DOHH2 (cell line): ENCODE results near the gene CRYBA2.

Experiments used
- H3F3A ChIP-seq: fragments of 200-600 bp; sonication (generic), shearing (Covaris generic); 2 replicates; pipeline ENCODE4 v1.6.0; 2016; ENCODE audit warnings: antibody characterized with exemption, mild to moderate bottlenecking; ENCODE audit not compliant: control insufficient read depth, insufficient read depth
- H3K27ac ChIP-seq: fragments of 200-600 bp; sonication (generic); 2 replicates; pipeline ENCODE4 v1.5.1; 2014; ENCODE audit warnings: low read depth, mild to moderate bottlenecking, low read length, moderate library complexity
- H3K27me3 ChIP-seq: fragments of 200-600 bp; sonication (generic); 2 replicates; pipeline ENCODE4 v1.6.1; 2014; ENCODE audit warnings: mild to moderate bottlenecking, low read length, mixed read lengths; ENCODE audit not compliant: control insufficient read depth
- H3K36me3 ChIP-seq: fragments of 200-600 bp; sonication (generic); 2 replicates; pipeline ENCODE4 v1.6.1; 2014; ENCODE audit warnings: mild to moderate bottlenecking, low read length, moderate library complexity, mixed read lengths; ENCODE audit not compliant: control insufficient read depth
- H3K4me1 ChIP-seq: fragments of 200-600 bp; sonication (generic); 2 replicates; pipeline ENCODE4 v1.6.1; 2014; ENCODE audit warnings: mild to moderate bottlenecking, low read length, mixed read lengths; ENCODE audit not compliant: control insufficient read depth
- H3K4me2 ChIP-seq: fragments of 200-600 bp; sonication (generic); 2 replicates; pipeline ENCODE4 v1.6.0; 2014; ENCODE audit warnings: mild to moderate bottlenecking, low read length, moderate library complexity
- H3K4me3 ChIP-seq: fragments of 200-600 bp; sonication (generic); 2 replicates; pipeline ENCODE4 v1.5.1; 2014; ENCODE audit warnings: mild to moderate bottlenecking, low read length, mixed read lengths
- H3K79me2 ChIP-seq: fragments of 200-600 bp; sonication (generic); 2 replicates; pipeline ENCODE4 v1.6.1; 2014; ENCODE audit warnings: mild to moderate bottlenecking, low read length, mixed read lengths; ENCODE audit not compliant: control insufficient read depth
- H3K9me2 ChIP-seq: fragments of 200-600 bp; sonication (generic); replicated peaks from 2 replicates; pipeline ENCODE4 v1.6.1; 2014; ENCODE audit warnings: mild to moderate bottlenecking, low read length, mixed read lengths; ENCODE audit not compliant: control insufficient read depth
- H3K9me3 ChIP-seq: fragments of 200-600 bp; sonication (generic); 2 replicates; pipeline ENCODE4 v1.6.1; 2014; ENCODE audit warnings: antibody characterized with exemption, low read length, mixed read lengths; ENCODE audit not compliant: control insufficient read depth, insufficient read depth
- H4K20me1 ChIP-seq: fragments of 200-600 bp; sonication (generic); 2 replicates; pipeline ENCODE4 v1.6.0; 2014; ENCODE audit warnings: low read depth, mild to moderate bottlenecking, antibody characterized with exemption, low read length, moderate library complexity; ENCODE audit not compliant: control insufficient read depth, insufficient read depth
- EZH2phosphoT487 ChIP-seq: fragments of 200-600 bp; sonication (generic); IDR thresholded peaks from 2 replicates; pipeline ENCODE4 v1.6.1; 2017; ENCODE audit warnings: borderline replicate concordance, mild to moderate bottlenecking, antibody characterized with exemption, low read length, moderate library complexity, mixed read lengths
- TF ChIP-seq, protein P1 (sequence below): fragments of 200-600 bp; sonication (generic); IDR thresholded peaks from one replicate; pipeline ENCODE4 v1.5.1; 2014; ENCODE audit warnings: antibody characterized with exemption, mild to moderate bottlenecking, low read depth, low read length; ENCODE audit not compliant: poor library complexity, severe bottlenecking

CRYBA2 gene

DNA sequence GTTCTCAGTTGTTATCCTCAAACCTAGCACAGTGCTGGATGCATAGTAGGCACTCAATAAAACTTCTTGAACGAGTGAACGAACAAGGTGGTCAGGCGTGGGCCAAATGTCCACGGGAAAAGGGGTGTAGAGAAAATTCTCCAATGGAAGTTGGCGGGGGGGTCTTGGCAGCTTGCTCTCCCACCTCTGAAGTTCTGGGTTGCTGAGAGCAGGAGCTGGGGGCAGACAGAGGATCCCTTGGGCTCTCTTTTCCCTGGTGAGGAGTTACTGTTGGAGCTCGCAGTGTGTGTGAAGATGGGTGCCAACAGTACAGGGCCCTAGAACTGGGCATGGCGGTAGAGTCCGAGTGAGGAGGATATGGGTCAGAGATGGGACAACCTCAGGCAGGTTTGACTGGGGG is 2.3 kb upstream of the CRYBA2 start:
- H3K36me3 ChIP-seq: no peaks in the 10 kb centered on the region
- H3F3A ChIP-seq: no peaks in the 10 kb centered on the region
- H3K79me2 ChIP-seq: no peaks in the 10 kb centered on the region
- H3K27ac ChIP-seq: no peak overlapping the region
- no peak overlapping the region for H3K4me3 ChIP-seq
- peaks cover 86% of the 10 kb centered on the region for H3K27me3 ChIP-seq
- H3K4me2 ChIP-seq: 0 out of 2 replicates have a peak overlapping the region, but pooled peaks have one; percentile 56
- H3K9me2 ChIP-seq: no peaks in the 10 kb centered on the region
- TF ChIP-seq, protein P1, sequence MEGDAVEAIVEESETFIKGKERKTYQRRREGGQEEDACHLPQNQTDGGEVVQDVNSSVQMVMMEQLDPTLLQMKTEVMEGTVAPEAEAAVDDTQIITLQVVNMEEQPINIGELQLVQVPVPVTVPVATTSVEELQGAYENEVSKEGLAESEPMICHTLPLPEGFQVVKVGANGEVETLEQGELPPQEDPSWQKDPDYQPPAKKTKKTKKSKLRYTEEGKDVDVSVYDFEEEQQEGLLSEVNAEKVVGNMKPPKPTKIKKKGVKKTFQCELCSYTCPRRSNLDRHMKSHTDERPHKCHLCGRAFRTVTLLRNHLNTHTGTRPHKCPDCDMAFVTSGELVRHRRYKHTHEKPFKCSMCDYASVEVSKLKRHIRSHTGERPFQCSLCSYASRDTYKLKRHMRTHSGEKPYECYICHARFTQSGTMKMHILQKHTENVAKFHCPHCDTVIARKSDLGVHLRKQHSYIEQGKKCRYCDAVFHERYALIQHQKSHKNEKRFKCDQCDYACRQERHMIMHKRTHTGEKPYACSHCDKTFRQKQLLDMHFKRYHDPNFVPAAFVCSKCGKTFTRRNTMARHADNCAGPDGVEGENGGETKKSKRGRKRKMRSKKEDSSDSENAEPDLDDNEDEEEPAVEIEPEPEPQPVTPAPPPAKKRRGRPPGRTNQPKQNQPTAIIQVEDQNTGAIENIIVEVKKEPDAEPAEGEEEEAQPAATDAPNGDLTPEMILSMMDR: no peak
- no peak for TF ChIP-seq EZH2phosphoT487
- H3K4me1 ChIP-seq: peaks cover 8% of the 10 kb centered on the region; the same call in 1 of the 2 replicates
- H3K9me3 ChIP-seq: no peaks in the 10 kb centered on the region
- no peaks in the 10 kb centered on the region for H4K20me1 ChIP-seq

- no peaks in the 10 kb centered on the region for H3K9me2 ChIP-seq
- H3K27ac ChIP-seq: no peak overlapping the region
- H3K4me1 ChIP-seq: peaks cover 5% of the 10 kb centered on the region; the same call in 1 of the 2 replicates
- no peak overlapping the region for H3K4me2 ChIP-seq
- TF ChIP-seq EZH2phosphoT487: 0 out of 2 replicates have a peak, but pooled peaks have one; percentile 38
- TF ChIP-seq, protein P1: no peak
- no peaks in the 10 kb centered on the region for H3K36me3 ChIP-seq
- no peaks in the 10 kb centered on the region for H4K20me1 ChIP-seq
- no peaks in the 10 kb centered on the region for H3K79me2 ChIP-seq
- no peaks in the 10 kb centered on the region for H3K9me3 ChIP-seq
- H3K4me3 ChIP-seq: no peak overlapping the region
- H3K27me3 ChIP-seq: peaks cover 83% of the 10 kb centered on the region
- no peaks in the 10 kb centered on the region for H3F3A ChIP-seq
These were observed 398 bp downstream of the CRYBA2 start for GRCh38 chr2:218992703-218993344.

DNA sequence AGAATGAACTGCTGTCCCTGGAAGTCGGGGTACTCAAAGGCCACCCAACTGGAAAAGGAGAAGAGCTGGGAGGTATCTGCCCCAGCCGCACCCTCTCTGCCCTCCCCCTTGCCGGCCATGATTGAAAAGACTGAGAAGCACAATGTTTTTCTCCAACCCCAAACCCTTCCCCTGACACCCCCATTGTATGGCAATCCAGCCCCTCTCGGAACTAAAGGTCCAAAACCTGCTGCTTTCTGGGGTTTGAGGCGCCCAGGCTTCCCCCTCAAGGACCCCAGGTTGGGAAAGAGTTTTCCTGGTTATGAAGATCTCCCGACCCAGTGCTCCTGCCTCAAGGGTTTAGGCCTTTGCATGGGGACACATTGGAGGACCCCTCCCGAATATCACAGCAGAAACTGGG is 1.0 kb downstream of the CRYBA2 start:
- Histone ChIP-seq H3K9me2 (no peaks in the 10 kb centered on the region), H3F3A (no peaks in the 10 kb centered on the region), H3K27ac (no peak overlapping the region), H3K79me2 (no peaks in the 10 kb centered on the region), H3K9me3 (no peaks in the 10 kb centered on the region), H3K36me3 (no peaks in the 10 kb centered on the region), H3K27me3 (peaks cover 81% of the 10 kb centered on the region), H3K4me1 (peaks cover 5% of the 10 kb centered on the region; the same call in 1 of the 2 replicates), H3K4me3 (no peak overlapping the region), H3K4me2 (no peak overlapping the region), H4K20me1 (no peaks in the 10 kb centered on the region)
- TF ChIP-seq EZH2phosphoT487: no peak
- TF ChIP-seq, protein P1: no peak
